D721Med (cell line): ENCODE data around the gene CFDP1.

ENCODE experiments used
- DNase-seq: peaks from one replicate; pipeline ENCODE4 v3.0.0; 2011; ENCODE audit warnings: low spot score; ENCODE audit not compliant: insufficient read length
- FAIRE-seq: peaks from 2 replicates; lab custom pipeline; 2011; peaks lifted over from hg19 to GRCh38; lab: Jason Lieb, UNC
- CTCF ChIP-seq: IDR thresholded peaks from 2 replicates; pipeline ENCODE4 v1.5.1; 2012; ENCODE audit warnings: mild to moderate bottlenecking, control low read depth; ENCODE audit not compliant: insufficient read depth; ENCODE audit errors: missing control alignments

CFDP1 gene

GRCh38 chr16:75263291-75263962 is 169.9 kb downstream of the CFDP1 start:
- DNase-seq (no peak), FAIRE-seq (no peak)
- no peak for TF ChIP-seq CTCF

GRCh38 chr16:75262800-75263127 is 170.5 kb downstream of the CFDP1 start:
- DNase-seq, result no peak
- no peak for FAIRE-seq
- no peak for TF ChIP-seq CTCF

- no peak for FAIRE-seq
- no peak for TF ChIP-seq CTCF
- DNase-seq, result no peak
These were observed 171.1 kb downstream of the CFDP1 start for GRCh38 chr16:75262104-75262799.

- TF ChIP-seq CTCF, result no peak
- DNase-seq (no peak), FAIRE-seq (no peak)
These were observed 171.7 kb downstream of the CFDP1 start for GRCh38 chr16:75261590-75262078.

GRCh38 chr16:75260851-75261589 is 172.3 kb downstream of the CFDP1 start:
- DNase-seq (peak; percentile 70), FAIRE-seq (no peak)
- TF ChIP-seq CTCF, result no peak

- DNase-seq (no peak), FAIRE-seq (no peak)
- TF ChIP-seq CTCF, result no peak
These were observed 174.5 kb downstream of the CFDP1 start for GRCh38 chr16:75258807-75259141.
